ENCODE data around the gene TOP2B.

DNA sequence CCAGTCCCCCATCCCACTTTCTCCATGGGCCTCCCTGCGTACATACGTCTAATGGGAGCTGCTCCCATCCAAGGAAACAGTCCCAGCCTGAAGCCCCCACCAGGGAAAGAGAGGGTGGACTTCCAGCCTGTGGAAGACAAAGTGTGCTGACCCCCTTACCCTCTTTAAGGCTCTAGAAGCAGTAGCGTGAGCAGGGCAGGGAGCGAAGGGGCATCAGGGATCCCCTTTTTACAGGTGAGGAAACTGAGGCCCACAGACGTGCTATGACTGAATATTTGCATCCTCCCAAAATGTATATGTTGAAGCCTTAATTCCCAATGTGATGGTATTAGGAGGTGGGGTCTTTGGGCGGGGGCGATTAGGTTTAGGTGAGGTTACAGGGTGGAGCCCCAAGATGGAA, 83.4 kb downstream of the TOP2B start:
- TF ChIP-seq, protein P1, sequence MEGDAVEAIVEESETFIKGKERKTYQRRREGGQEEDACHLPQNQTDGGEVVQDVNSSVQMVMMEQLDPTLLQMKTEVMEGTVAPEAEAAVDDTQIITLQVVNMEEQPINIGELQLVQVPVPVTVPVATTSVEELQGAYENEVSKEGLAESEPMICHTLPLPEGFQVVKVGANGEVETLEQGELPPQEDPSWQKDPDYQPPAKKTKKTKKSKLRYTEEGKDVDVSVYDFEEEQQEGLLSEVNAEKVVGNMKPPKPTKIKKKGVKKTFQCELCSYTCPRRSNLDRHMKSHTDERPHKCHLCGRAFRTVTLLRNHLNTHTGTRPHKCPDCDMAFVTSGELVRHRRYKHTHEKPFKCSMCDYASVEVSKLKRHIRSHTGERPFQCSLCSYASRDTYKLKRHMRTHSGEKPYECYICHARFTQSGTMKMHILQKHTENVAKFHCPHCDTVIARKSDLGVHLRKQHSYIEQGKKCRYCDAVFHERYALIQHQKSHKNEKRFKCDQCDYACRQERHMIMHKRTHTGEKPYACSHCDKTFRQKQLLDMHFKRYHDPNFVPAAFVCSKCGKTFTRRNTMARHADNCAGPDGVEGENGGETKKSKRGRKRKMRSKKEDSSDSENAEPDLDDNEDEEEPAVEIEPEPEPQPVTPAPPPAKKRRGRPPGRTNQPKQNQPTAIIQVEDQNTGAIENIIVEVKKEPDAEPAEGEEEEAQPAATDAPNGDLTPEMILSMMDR (IDR thresholded peaks at IDR 0.05; ENCODE audit: low read depth, low read length) = no peak
- no peak for TF ChIP-seq EZH2phosphoT487 (IDR thresholded peaks at IDR 0.05; ENCODE audit: low read depth)
